HT-29 (cell line): ENCODE results near the gene MYADML2. TPM values are rescaled to one million over a fixed set of nuclear protein-coding genes. Genes with fewer than 3 reads are reported as not detected.
"Not testable (repeated sequence)": the region's sequence is repeated elsewhere in the genome, so short reads cannot be mapped to it uniquely, and the experiment has no call there.

ENCODE experiments used
- DNase-seq: peaks from one replicate; pipeline ENCODE4 v3.0.0-alpha.2; 2015; ENCODE audit warnings: low spot score
- total RNA-seq: library from RNA; depleted of rRNA; stranded (reverse); fragments of >200 nt; shearing (Covaris generic); gene quantifications from 2 replicates; pipeline ENCODE4 v1.2.3, GENCODE V29; 2014; rRNA removed

The MYADML2 gene, protein sequence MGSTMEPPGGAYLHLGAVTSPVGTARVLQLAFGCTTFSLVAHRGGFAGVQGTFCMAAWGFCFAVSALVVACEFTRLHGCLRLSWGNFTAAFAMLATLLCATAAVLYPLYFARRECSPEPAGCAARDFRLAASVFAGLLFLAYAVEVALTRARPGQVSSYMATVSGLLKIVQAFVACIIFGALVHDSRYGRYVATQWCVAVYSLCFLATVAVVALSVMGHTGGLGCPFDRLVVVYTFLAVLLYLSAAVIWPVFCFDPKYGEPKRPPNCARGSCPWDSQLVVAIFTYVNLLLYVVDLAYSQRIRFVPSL
- not detected in 2 replicates for total RNA-seq

DNA sequence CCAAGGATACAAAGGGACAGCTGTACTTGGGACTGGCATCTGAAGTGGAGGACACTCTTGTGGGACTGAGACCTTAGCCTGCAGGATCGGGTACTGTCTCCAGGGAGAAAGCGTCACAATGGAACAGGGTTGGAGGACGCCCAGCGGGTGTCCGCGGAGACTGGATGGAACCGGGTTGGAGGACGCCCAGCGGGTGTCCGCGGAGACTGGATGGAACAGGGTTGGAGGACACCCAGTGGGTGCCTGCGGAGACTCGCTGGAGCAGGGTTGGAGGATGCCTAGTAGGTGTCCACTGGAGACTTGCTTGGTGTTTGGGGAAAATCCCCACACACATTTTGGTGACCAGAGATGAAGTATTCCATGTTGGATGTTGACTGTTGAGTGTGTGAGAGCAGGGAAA lies at the start of gene MYADML2:
Gene MYADML2 (minus strand): TSS at position 45 of the 400 bp plus-strand sequence. CDS start 5,492 bp downstream, outside the sequence.
- no peak for DNase-seq

DNA sequence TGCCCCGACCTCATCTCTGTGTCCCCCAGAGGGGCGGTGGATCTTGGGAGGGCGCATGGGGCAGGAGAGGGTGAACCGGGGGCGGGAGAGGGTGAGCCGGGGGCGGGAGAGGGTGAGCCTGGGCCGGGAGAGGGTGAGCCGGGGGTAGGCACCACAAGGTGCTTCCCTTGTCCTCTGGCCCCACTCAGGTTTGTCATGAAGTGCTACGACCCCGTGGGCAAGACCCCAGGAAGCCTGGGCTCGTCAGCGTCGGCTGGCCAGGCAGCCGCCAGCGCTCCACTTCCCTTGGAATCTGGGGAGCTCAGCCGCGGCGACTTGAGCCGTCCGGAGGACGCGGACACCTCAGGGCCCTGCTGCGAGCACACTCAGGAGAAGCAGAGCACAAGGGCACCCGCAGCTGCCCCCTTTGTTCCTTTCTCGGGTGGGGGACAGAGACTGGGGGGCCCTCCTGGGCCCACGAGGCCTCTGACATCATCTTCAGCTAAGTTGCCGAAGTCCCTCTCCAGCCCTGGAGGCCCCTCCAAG lies 49.3 kb upstream of the MYADML2 start:
- no peak for DNase-seq

DNA sequence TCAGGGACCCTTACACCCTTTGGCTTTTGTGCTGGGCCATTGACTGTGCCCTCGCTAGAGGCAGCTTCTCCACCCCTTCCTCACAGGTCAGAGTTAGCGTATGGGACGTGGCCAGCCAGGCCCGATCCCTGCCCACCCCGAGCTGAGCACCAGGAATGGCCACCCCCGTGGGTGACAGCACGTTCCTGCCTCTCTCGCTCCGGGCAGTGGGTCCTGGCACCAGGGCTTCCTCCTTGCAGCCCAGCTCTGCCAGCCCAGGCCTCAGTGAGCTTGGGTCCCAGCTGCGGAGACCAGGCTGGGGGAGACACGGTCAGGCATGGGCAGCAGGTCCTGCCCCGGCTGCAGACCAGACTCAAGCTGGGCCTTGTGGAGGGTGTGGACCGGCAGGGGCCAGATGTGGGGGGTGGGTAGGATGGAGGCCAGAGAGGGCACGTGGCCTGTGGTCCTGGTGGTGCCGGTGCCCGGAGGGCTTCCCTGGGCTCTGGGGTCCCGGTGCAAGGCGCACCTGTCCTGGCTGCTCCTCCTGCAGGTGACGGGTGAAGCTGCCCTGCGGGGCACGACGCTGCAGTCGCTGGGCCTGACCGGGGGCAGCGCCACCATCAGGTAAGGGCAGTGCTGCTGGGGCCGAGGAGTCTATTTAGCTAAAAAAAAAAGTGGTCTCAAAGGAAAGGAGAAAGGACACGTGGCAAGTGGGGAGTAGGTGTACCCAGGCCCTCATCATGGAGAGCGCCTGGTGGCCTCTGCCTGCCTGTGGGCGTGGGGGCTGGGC lies 48.6 kb upstream of the MYADML2 start:
- DNase-seq: no peak

DNA sequence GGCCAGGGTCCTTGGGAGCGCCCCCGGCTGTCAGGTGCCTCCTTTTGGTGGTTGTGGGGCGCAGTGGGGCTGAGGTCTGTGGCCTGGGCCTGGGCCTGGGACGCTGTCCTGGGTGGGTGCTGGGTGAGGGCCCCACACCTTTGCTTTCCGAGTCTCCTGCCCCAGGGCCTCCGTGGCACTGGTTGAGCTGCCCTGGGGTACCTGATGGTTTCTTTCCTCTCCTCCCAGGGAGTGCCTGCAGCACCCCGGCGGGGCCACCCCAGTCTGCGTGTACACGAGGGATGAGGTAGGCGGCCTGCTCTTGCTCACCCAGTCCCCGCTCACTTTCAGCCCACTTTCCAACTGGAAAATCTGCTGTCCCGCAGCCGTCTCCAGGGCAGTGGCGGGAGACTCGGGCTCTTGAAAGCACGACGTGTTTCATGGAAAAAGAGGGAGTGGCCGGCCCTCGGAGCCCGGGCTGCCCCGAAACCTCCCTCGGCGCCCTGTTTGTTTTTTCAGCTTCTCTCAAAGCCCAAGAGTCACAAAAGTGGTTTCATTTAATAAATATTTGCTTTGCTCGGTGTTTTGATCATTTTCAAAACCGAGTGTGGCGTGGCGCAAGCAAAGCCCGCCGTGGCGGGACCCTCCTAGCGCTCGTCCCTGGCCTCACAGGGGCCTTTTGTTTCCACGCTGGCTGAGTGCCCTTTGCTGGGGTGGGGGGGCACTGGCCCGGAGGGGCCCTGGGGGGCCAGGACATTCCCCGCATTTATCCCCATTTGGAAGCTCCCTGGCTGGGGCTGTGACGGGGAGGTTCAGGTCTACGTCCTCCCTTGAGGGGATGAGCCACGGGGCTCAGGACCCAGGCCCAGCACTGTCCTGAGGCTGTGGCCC lies 47.8 kb upstream of the MYADML2 start:
- no peak for DNase-seq

DNA sequence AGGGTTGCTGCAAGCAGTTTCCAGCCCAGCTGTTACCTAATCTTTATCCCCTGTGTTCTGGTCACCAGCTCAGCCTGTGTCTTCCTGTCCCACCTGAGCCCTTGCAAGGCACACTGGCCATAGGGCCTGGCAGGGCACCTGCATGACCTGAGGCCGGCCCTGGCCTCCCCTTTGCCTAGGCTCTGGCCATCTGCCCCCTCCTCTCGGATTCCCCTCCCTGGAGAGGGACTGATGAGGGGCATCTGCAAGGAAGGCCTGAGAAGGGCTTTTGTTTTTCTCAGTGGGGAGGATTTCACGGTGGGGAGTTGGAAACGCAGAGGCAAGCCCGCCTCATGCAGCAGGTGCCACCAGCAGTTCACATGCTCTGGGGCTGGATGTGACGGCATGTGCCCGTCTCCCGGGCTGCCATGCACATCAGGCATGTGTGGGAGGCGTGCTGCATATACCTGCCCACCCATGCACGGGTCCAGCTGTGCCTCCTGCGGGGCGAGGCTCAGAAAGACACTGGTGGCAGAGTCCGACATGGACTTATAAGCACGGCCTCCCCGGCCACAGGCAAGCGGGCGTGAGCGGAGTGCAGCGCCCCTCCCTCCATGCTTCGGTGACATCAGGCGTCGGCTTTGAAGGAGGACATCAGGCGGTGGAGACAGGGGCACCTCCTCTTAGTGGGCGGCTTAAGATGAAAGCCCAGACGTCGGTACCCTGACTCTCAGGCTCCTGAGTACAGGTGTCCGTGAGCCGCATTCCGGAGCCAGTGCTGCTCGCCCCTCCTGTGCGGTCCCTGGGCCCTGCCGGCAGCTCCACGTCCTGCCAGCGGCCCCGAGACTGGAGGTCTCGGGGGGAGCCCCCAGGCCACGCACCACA lies 46.9 kb upstream of the MYADML2 start:
- DNase-seq: no peak

DNA sequence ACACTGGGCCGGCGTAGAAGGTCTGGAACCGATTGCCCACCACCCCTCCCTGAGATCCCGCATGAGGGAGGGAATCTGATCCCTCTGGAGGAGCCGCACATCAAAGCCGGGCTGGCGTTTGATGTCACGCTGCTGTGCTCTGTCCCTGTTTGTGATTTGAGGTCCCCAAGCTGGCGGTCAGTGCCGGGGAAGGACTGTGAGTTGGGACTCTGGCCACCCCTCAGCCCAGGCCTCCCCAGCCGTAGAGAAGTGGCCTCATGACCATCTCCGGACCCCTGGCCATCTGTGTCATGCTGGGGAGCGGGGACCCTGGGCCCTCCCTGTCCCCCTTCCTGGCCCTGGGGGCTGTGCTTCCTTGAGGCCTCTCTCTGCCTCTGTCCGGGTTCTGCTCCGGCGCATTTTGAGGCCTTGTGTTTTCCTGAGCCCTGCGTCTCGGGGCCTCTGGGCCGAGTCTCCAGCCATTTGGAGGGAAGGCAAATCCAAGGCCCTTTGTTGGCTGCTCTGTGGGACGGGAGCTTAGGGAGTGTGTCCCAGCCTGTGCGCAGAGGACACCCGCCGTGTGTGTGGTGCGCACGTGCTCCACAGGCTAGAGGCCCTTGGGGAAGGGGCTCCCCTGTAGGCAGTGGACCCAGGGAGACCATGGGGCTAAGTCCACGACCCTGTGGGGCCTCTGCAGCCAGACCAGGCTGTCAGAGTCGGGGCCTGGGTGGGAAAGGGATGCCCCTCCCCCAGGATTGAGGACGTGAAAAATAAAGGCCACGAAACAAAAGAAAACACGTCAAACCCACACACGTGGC lies 45.5 kb upstream of the MYADML2 start:
- no peak for DNase-seq

DNA sequence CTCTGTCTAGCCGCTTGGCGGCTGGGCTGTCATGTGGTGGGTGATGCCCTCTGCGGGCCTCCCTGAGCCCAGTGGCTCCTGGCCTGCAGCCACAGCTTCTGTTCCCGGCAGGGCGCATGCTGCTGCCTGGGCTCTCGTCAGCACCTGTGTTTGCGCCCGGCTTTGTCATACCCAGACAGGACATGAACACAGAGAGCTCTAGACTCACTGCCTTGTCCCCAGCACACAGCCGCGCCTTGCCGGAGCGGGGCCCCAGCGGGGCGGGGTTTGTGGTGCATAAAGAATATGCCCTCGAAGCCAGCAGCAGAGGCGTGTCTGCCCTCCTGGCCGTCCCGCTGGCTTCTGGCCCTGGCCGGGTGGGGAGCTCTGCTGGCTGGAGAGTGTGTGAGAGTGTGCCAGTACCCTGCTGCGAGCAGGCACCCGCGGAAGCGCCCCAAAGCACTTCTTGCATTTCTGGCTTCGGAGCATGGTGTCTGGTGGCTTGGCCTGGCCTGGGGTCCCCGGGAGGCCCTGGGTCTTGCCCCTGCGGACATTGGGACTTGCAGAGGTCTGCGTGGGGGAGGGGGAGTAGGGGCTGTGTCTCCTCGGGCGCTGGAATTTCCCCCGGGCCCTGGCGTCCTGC lies 44.8 kb upstream of the MYADML2 start:
- DNase-seq: peak; percentile 91

DNA sequence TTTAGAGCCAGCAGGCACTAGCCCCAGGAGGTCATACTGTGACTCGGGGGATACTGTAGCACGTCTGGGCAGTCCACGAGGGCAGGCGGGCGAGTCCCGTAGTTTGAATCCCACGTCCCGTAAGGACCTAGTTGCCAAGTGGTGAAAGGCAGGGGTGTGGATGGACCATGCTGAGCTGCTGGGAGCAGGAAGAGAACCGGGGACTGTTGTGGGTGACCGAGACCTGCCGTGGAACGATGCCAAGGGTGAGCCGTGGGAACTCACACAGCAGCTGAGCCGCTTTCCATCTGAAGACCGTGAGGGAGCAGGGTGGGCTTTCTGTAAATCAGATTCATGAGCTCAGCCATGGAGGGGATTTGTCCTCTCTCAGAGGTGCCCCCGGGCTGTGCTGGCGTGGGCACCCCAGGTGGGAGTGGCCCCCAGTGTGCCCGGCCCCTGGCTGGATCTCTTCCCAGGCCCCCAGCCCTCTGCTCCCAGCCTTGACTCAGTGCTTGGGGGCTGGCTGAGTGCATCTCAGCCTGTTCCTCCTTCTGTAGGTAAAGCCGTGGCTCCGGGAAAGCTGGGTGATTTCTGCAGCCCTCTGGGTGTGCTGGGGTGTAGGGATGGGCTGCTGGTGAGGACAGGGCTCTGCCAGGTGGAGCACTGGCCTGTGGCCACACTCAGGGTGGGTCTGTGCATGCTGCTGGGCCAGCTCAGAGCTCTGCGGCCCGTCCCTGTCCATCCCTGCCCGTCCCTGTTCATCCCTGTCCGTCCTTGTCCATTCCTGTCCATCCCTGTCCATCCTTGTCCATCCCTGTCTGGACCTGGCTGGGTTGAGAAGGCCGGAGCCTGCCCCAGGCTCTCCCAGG lies 44.0 kb upstream of the MYADML2 start:
- DNase-seq: no peak

DNA sequence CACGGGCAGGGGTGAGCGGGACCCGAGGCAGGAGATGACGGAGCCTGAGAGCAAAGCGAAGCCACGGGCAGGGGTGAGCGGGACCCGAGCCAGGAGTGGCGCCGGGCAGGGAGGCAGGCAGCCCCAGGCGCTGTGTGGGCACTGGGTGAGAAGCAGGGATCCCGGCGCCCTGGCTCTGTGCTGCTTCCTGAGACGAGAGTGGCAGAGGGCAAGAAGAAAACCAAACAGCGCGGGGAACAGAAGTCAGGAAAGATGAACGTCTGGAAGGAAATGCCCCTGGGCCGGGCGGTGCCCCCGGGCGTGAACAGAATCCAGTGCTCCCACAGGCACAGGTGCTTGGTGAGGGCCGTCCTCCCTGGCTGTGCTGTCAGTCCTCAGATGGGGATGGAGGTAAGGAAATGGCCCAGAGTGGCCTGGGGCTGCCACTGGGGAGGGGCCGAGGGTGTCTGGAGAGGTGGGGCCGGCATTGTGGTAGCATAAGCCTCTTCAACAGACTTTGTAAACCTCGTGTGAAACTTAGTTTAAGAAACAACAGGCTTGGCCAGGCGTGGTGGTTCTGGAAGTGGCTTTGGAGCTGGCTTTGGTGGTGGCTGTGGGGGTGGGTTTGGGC lies 40.2 kb upstream of the MYADML2 start:
- no peak for DNase-seq

DNA sequence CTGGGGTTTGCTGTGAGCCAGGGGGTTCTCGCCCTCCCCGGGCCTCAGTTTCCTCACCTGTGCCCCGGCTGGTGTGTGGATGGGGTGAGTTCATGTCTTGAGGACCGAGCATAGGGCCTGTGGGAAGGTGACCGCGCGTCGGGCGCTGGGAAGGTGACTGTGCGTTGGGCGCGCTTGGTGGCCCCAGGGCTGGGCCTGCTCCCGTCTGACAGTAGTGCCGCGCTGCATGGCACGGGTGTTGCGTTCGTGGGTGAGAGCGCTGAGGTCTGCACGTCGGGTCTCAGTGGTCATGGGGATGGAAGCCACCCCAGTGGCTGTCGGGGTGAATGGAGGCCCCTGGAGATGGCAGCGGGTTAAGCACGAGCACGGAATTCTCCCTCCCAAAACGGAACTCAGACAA lies 39.6 kb upstream of the MYADML2 start:
- DNase-seq: no peak

DNA sequence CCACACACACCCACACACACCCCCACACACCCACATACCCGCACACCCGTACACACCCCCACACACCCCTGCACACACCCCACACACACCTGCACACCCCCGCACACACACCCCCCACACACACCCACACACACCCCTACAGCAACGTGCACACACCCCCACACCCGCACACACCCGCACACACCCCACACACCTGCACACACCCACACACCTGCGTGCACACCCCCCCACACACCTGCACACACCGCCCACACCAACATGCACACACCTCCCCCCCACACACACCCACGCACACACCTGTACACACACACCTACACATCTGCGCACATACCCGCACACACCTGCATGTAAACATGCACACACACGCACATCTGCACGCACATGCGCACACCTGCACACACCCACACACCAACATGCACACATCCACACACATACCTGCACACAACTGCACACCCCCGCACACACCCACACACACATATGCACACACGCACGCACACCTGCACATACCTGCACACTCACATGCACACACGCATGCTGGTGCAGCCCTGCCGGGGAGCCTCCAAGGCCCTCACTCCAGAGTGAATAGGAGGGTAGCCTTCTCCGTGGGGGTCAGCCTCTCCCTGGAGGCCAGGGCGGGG lies 37.9 kb upstream of the MYADML2 start:
- DNase-seq: no peak

DNA sequence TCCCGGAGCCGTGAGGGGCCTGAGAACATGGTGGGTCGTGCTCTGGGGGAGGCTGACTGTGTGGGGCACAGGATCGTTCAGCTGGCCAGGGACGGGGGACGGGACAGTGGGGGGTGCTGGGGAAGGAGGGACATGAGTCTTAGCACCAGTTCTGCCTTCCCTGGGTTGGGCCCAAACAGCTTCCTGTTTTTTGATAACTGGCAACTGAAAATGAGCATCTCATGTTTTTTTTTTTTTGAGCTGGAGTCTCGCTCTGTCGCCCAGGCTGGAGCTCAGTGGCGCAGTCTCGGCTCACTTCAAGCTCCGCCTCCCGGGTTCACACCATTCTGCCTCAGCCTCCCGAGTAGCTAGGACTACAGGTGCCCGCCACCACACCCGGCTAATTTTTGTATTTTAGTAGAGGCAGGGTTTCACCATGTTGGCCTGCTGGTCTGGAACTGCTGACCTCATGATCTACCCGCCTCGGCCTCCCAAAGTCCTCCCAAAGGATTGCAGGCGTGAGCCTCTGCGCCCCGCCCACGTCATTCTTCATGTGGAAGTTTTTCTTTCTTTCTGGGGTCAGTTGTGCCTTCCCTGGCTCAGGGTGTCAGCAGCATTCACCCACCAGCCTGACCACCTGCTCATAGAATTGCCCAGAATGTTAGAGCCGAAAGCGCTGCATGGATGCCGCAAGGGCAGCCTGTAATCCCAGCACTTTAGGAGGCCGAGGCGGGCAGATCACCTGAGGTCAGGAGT lies 36.8 kb upstream of the MYADML2 start:
- no peak for DNase-seq

DNA sequence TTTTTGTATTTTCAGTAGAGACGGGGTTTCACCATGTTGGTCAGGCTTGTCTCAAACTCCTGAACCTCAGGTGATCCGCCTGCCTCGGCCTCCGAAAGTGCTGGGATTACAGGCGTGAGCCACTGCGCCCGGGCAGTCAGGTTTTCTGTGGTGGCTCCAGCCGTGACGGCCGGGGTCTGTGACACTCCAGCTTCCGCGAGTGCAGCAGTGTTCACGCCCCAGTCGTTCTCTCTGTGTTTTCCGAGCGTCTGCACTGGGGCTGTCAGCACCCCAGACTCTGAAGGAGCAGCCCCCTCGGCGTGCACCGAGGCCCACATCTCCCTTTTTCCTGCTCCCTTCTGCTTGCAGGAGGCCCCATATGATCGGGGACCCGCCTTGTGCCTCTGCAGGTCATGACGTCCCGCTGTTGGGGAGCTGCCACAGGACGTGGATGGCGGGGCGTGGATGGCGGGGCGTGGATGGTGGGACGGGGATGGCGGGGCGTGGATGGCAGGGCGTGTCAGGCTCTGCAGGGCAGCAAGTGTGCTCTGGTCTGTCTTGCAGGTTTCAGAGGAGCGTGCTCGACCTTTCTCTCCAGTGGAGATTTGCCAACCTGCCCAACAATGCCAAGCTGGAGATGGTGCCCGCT lies 36.1 kb upstream of the MYADML2 start:
- DNase-seq: no peak

DNA sequence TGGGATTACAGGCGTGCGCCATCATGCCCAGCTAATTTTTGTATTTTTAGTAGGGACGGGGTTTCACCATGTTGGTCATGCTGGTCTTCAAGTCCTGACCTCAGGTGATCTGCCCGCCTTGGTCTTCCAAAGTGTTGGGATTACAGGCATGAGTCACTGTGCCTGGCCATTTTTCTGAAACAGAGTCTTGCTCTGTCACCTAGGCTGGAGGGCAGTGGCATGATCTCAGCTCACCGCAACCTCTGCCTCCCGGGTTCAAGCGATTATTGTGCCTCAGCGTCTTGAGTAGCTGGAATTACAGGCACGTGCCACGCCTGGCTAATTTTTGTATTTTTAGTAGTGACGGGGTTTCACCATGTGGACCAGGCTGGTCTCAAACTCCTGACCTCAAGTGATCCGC lies 34.5 kb upstream of the MYADML2 start:
- not testable (repeated sequence) for DNase-seq

DNA sequence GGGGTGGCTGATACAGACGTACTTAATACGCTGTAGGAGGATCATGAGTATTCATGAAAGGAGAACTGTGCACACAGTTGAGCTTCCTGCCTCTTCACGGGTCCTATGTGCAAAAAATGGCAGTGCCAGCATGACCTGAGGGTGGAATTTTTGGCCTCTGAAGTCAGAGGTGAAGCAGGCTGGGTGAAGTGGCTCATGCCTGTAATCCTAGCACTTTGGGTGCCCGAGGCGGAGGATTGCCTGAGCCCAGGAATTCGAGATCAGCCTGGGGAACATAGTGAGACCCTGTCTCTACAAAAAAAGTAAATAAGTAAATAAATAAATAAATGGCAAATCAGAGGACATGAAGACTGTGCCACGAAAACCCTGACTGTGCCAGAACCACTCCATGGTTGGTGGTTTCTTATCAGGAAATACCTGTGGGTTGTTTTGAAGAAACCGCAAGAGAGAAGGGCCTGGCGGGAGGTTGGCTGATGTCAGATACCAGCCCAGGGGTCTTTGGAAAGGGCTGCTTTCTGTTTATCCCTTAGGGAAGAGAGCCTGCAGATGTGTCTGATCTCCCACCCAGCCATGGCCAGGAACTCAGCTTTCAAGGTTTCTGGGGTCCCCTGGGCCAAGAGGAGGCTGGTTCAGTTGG lies 33.8 kb upstream of the MYADML2 start:
- no peak for DNase-seq

DNA sequence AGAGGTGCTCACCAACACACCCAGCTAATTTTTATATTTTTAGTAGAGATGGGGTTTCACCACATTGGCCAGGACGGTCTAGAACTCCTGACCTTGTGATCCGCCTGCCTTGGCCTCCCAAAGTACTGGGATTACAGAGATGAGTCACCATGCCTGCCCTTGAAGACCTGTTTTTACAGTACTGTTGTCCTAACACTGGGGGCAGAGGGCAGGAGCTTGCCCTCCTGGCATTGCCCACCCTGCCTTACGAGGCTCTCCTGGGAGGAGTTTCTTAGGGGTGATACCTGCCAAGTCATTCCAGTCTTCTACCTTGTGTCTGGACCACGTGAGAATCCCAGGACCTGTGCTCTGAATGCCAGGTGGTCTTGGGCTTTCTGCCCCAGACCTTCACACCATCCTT lies 33.1 kb upstream of the MYADML2 start:
- no peak for DNase-seq
